Measurements from ENCODE around the gene NXN. TPM values are rescaled to one million over a fixed set of nuclear protein-coding genes. Genes with fewer than 3 reads are reported as not detected.
A peak's percentile ranks its signal among the peaks of the same experiment; 100 is the strongest.

Gene NXN
- total and polyA plus RNA-seq, 9 donors: 5.5 to 34.8 (median 28.4) TPM

GRCh38 chr17:1002771-1003555 is 23.4 kb upstream of the NXN start:
- Histone ChIP-seq H3K4me1 (ENCODE audit: insufficient read depth) (peaks cover 24% of the 10 kb centered on the region), H3K9me3 (no peaks in the 10 kb centered on the region), H3K27ac (no peak overlapping the region), H3K36me3 (no peaks in the 10 kb centered on the region), H3K4me3 (no peak overlapping the region), H3K27me3 (no peaks in the 10 kb centered on the region)
- no peak for TF ChIP-seq POLR2A (IDR thresholded peaks at IDR 0.05)
- no peak for TF ChIP-seq EP300 (IDR thresholded peaks at IDR 0.05)
- TF ChIP-seq CTCF (IDR thresholded peaks at IDR 0.05): no peak
- intact Hi-C loops (cut with DNase I): no loop called here
- DNase-seq: no peak
- WGBS, 3 donors: 29 to 46% (median 43%) methylated on average over 19 of the region's 19 CpGs

GRCh38 chr17:1002412-1002753 is 22.8 kb upstream of the NXN start:
- no peaks in the 10 kb centered on the region for H3K9me3 ChIP-seq
- H3K27ac ChIP-seq: no peak overlapping the region
- 62 to 69% (median 64%) methylated on average over 4 of the region's 4 CpGs for WGBS, 3 donors
- H3K4me1 ChIP-seq (ENCODE audit: insufficient read depth): peaks cover 28% of the 10 kb centered on the region
- no peaks in the 10 kb centered on the region for H3K27me3 ChIP-seq
- no peak overlapping the region for H3K4me3 ChIP-seq
- TF ChIP-seq CTCF (IDR thresholded peaks at IDR 0.05) (no peak), POLR2A (IDR thresholded peaks at IDR 0.05) (no peak), EP300 (IDR thresholded peaks at IDR 0.05) (no peak)
- DNase-seq: peak in 1 of 5 donors; percentile 11
- intact Hi-C loops (cut with DNase I): no loop called here
- H3K36me3 ChIP-seq: no peaks in the 10 kb centered on the region

- Histone ChIP-seq H3K4me1 (ENCODE audit: insufficient read depth) (peaks cover 28% of the 10 kb centered on the region), H3K27ac (no peak overlapping the region), H3K9me3 (no peaks in the 10 kb centered on the region), H3K4me3 (no peak overlapping the region), H3K27me3 (no peaks in the 10 kb centered on the region), H3K36me3 (no peaks in the 10 kb centered on the region)
- TF ChIP-seq EP300 (IDR thresholded peaks at IDR 0.05) (no peak), CTCF (IDR thresholded peaks at IDR 0.05) (no peak), POLR2A (IDR thresholded peaks at IDR 0.05) (no peak)
- 59 to 71% (median 61%) methylated on average over 18 of the region's 18 CpGs for WGBS, 3 donors
- DNase-seq: no peak
- intact Hi-C loops (cut with DNase I): no loop called here
Measured at GRCh38 chr17:1001640-1002411, 22.2 kb upstream of the NXN start.

GRCh38 chr17:1000597-1001461 is 21.3 kb upstream of the NXN start:
- Histone ChIP-seq H3K27me3 (no peaks in the 10 kb centered on the region), H3K36me3 (no peaks in the 10 kb centered on the region), H3K9me3 (no peaks in the 10 kb centered on the region), H3K4me3 (no peak overlapping the region), H3K4me1 (ENCODE audit: insufficient read depth) (peaks cover 23% of the 10 kb centered on the region), H3K27ac (no peak overlapping the region)
- DNase-seq: no peak
- TF ChIP-seq POLR2A (IDR thresholded peaks at IDR 0.05) (no peak), CTCF (IDR thresholded peaks at IDR 0.05) (no peak), EP300 (IDR thresholded peaks at IDR 0.05) (no peak)
- intact Hi-C loops (cut with DNase I): no loop called here
- WGBS, 3 donors: 44 to 46% (median 45%) methylated on average over 15 of the region's 15 CpGs

Measured in ovary (tissue), 9 donors.